Measurements from ENCODE around the gene RNF223. TPM values are rescaled to one million over a fixed set of nuclear protein-coding genes. Genes with fewer than 3 reads are reported as not detected.

The RNF223 gene
- total and polyA plus RNA-seq, 2 of the 13 experiments (the other 11 are each of a cell fraction or from before 2014, with no cell fraction given), result 0.03 TPM; not detected in 1

DNA sequence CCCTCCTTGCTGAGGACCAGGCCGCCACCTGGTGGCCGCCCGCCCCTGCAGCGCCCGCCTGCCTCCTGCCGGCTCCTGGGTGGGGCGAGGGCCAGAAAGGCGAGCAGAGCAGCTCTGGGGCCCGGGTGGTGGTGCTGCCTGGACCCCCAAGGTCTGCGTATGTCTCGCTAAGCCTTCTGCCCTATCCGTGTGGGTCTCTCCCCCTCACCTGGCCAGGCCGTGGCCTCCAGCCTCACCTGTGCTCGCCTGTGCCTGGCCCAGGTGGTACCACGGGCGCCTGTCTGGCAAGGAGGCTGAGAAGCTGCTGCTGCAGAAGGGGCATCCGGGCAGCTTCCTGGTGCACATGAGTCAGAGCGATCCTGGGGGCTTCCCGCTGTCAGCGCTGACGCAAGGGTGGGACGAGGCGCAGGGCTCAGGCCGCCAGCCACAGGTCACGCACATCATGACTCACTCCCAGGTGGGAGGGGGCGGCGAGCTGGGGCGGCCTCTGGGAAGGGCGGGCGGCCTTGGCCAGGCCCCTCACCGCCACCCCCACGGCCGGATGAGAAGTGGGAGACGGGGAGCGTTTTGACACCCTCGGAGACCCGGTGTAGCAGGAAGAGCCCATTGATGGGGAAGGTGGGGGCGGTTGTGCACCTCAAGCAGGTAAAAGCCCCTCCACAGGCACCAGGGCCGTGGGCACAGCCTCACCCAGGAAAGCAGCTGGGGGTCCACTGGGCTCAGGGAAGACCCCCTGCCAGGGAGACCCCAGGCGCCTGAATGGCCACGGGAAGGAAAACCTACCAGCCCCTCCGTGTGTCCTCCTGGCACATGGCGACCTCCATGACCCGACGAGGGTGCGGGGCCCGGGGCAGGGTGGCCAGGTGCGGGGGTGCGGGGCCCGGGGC lies 9.9 kb downstream of the RNF223 start (continued):
- TF ChIP-seq, protein P1, sequence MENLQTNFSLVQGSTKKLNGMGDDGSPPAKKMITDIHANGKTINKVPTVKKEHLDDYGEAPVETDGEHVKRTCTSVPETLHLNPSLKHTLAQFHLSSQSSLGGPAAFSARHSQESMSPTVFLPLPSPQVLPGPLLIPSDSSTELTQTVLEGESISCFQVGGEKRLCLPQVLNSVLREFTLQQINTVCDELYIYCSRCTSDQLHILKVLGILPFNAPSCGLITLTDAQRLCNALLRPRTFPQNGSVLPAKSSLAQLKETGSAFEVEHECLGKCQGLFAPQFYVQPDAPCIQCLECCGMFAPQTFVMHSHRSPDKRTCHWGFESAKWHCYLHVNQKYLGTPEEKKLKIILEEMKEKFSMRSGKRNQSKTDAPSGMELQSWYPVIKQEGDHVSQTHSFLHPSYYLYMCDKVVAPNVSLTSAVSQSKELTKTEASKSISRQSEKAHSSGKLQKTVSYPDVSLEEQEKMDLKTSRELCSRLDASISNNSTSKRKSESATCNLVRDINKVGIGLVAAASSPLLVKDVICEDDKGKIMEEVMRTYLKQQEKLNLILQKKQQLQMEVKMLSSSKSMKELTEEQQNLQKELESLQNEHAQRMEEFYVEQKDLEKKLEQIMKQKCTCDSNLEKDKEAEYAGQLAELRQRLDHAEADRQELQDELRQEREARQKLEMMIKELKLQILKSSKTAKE (CRISPR knock-in tag; IDR thresholded peaks at IDR 0.05; ENCODE audit: borderline replicate concordance), result peak; percentile 60; the same call in 1 of the 2 replicates
- TF ChIP-seq ZNF749 (CRISPR knock-in tag; IDR thresholded peaks at IDR 0.05; ENCODE audit: borderline replicate concordance) (no peak), YY1 (IDR thresholded peaks at IDR 0.05; ENCODE audit: insufficient read depth, insufficient replicate concordance, low read depth, low read length) (no peak)

DNA sequence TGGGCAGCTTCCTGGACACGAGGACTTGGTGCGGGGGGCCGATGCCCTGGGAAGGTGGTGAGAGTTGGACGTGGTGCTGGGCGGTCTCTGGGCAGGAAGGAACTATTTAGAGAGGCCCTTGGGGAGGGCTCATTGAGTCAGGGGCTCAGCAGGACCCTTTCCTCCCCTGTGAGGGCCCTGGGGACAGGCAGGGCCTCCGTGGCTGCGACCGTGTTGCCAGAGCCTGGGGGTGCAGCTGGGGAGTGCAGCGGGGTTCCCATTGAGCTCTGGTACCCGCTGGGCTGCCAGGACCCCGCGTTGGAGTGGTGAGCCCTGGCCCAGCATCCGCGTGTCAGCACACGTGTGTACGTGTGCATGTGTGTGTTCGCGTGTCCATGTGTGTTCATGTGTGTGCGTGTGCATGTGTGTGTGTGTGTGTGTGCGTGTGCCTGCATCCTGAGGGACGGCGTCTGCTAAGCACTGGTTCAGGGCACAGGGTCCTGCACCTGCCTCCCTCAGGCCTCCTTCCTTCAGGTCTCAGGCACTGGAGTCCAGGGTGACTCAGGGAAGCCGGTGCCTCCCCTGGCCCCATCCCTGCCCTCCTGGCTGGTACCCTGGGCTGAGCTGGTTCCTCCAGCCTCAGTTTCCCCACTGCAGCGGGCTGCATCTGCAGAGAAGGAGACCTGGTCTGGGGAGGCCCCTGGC lies 10.7 kb downstream of the RNF223 start:
- 67% methylated on average over 11 of the region's 24 CpGs for WGBS (ENCODE audit: low lambda C conversion rate)
- no peaks in the 10 kb centered on the region for H3K79me2 ChIP-seq (ENCODE audit: insufficient read depth, low read length)
- POLR2A ChIA-PET, result interaction anchor here (1.0 to 2.5 kb wide), 10 partner anchors 16 to 66 kb away, joined by 3 to 11 read pairs (median 4); no protein-coding TSS in a partner anchor
- H3K27me3 ChIP-seq (ENCODE audit: control insufficient read depth in 1 of 2, insufficient read depth in 2 of 2, low read length in 2 of 2), result no peaks in the 10 kb centered on the region
- BruUV-seq (replicated peaks), result no TSS peak
- peak overlapping the region; percentile 55; the same call in 1 of the 2 replicates for H3K9ac ChIP-seq (ENCODE audit: insufficient read depth, low read depth, low read length)
- no peaks in the 10 kb centered on the region for H3K9me3 ChIP-seq (ENCODE audit: low read length)
- no peaks in the 10 kb centered on the region for H4K20me1 ChIP-seq (ENCODE audit: insufficient read depth, low read length)
- DNase-seq (ENCODE audit: low spot score), result no peak
- intact Hi-C loops (cut with micrococcal nuclease; ENCODE audit: unreplicated experiment), result no loop called here
- no peak overlapping the region for H3K27ac ChIP-seq (ENCODE audit: extremely low read length, insufficient read depth, low read length)
- ATAC-seq, result no peak
- no peak overlapping the region for H2AFZ ChIP-seq (ENCODE audit: low read length)
- CTCF ChIA-PET (ENCODE audit: low intra/inter-chr PET ratio, low total read pairs), result interaction anchor here (1.5 to 1.6 kb wide), 4 partner anchors 44 to 80 kb away, joined by 3 to 15 read pairs (median 8); partner anchors contain the start of gene AGRN
- no peak for FAIRE-seq
- no peaks in the 10 kb centered on the region for H3K36me3 ChIP-seq (replicated peaks in 1 of 2; ENCODE audit: control insufficient read depth in 1 of 2, insufficient read depth in 2 of 2, low read length in 2 of 2)
- H3K4me1 ChIP-seq (ENCODE audit: insufficient read depth, low read length), result peaks cover 43% of the 10 kb centered on the region
- in situ Hi-C loops (cut with HindIII; ENCODE audit: extremely low pct_ligation_motif_present, low pct_unique_long_range_greater_than_20kb), result no loop called here
- peak overlapping the region; percentile 93 for H3K4me2 ChIP-seq (ENCODE audit: low read depth, low read length)
- H3K4me3 ChIP-seq (replicated peaks in 1 of 3; ENCODE audit: insufficient read depth in 1 of 3, low read depth in 2 of 3, low read length in 3 of 3), result peak overlapping the region; percentile 11 to 70 (median 58); a peak in 4 of 6 replicates
- TF ChIP-seq, protein P2, sequence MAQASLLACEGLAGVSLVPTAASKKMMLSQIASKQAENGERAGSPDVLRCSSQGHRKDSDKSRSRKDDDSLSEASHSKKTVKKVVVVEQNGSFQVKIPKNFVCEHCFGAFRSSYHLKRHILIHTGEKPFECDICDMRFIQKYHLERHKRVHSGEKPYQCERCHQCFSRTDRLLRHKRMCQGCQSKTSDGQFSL (CRISPR knock-in tag; IDR thresholded peaks at IDR 0.05), result no peak
- TF ChIP-seq SP4 (CRISPR knock-in tag; IDR thresholded peaks at IDR 0.05) (no peak), ARNT (IDR thresholded peaks at IDR 0.05) (no peak), TBP (CRISPR knock-in tag; IDR thresholded peaks at IDR 0.05) (no peak), ZNF839 (CRISPR knock-in tag; IDR thresholded peaks at IDR 0.05; ENCODE audit: borderline replicate concordance) (0 out of 2 replicates have a peak, but pooled peaks have one; percentile 31), SMYD3 (CRISPR knock-in tag; IDR thresholded peaks at IDR 0.05) (no peak), ZNF550 (CRISPR knock-in tag; IDR thresholded peaks at IDR 0.05; ENCODE audit: borderline replicate concordance) (0 out of 2 replicates have a peak, but pooled peaks have one; percentile 55), ZC3H13 (CRISPR knock-in tag; IDR thresholded peaks at IDR 0.05) (0 out of 2 replicates have a peak, but pooled peaks have one; percentile 27), ZNF335 (CRISPR knock-in tag; IDR thresholded peaks at IDR 0.05) (no peak)
- TF ChIP-seq, protein P3, sequence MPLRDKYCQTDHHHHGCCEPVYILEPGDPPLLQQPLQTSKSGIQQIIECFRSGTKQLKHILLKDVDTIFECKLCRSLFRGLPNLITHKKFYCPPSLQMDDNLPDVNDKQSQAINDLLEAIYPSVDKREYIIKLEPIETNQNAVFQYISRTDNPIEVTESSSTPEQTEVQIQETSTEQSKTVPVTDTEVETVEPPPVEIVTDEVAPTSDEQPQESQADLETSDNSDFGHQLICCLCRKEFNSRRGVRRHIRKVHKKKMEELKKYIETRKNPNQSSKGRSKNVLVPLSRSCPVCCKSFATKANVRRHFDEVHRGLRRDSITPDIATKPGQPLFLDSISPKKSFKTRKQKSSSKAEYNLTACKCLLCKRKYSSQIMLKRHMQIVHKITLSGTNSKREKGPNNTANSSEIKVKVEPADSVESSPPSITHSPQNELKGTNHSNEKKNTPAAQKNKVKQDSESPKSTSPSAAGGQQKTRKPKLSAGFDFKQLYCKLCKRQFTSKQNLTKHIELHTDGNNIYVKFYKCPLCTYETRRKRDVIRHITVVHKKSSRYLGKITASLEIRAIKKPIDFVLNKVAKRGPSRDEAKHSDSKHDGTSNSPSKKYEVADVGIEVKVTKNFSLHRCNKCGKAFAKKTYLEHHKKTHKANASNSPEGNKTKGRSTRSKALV (CRISPR knock-in tag; IDR thresholded peaks at IDR 0.05), result no peak
- TF ChIP-seq, protein P4, sequence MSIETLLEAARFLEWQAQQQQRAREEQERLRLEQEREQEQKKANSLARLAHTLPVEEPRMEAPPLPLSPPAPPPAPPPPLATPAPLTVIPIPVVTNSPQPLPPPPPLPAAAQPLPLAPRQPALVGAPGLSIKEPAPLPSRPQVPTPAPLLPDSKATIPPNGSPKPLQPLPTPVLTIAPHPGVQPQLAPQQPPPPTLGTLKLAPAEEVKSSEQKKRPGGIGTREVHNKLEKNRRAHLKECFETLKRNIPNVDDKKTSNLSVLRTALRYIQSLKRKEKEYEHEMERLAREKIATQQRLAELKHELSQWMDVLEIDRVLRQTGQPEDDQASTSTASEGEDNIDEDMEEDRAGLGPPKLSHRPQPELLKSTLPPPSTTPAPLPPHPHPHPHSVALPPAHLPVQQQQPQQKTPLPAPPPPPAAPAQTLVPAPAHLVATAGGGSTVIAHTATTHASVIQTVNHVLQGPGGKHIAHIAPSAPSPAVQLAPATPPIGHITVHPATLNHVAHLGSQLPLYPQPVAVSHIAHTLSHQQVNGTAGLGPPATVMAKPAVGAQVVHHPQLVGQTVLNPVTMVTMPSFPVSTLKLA (IDR thresholded peaks at IDR 0.05), result peak; percentile 57

All from HepG2 (cell line).